ENCODE data around the gene TSGA10IP. TPM values are rescaled to one million over a fixed set of nuclear protein-coding genes. Genes with fewer than 3 reads are reported as not detected.

The TSGA10IP gene
- total RNA-seq, 2 experiments from 2014 or later, result not detected

GRCh38 chr11:65919573-65920371 lies 25.5 kb upstream of the TSGA10IP start:
- peak; percentile 59 for DNase-seq (ENCODE audit: low spot score)
- intact Hi-C loops (cut with micrococcal nuclease; ENCODE audit: unreplicated experiment), result loop anchor here (1.0 to 2.0 kb wide), 4 partner anchors 19 to 83 kb away; partner anchors contain the start of genes BANF1, CCDC85B, CFL1 and EIF1AD
- H2AFZ ChIP-seq (ENCODE audit: low read length), result peak overlapping the region; percentile 33
- TF ChIP-seq CTCF (conservative IDR thresholded peaks at IDR 0.05; ENCODE audit: low read length) (no peak), EZH2phosphoT487 (IDR thresholded peaks at IDR 0.05; ENCODE audit: borderline replicate concordance, low read depth, low read length) (no peak)
- H3K36me3 ChIP-seq (ENCODE audit: insufficient read depth, low read length), result peaks cover 8% of the 10 kb centered on the region; the same call in 1 of the 2 replicates
- H3K4me3 ChIP-seq (ENCODE audit: low read depth, low read length, poor library complexity, severe bottlenecking), result peak overlapping the region; percentile 76
- no peaks in the 10 kb centered on the region for H4K20me1 ChIP-seq (ENCODE audit: insufficient read depth, low read length)
- H3K4me2 ChIP-seq (ENCODE audit: low read length), result peak overlapping the region; percentile 94
- H3K4me1 ChIP-seq (ENCODE audit: insufficient read depth, low read length, poor library complexity, severe bottlenecking), result peaks cover 22% of the 10 kb centered on the region
- H3K9me3 ChIP-seq (ENCODE audit: low read length), result no peaks in the 10 kb centered on the region
- H3K27ac ChIP-seq (ENCODE audit: low read depth, low read length, poor library complexity, severe bottlenecking), result peak overlapping the region; percentile 29
- POLR2A ChIA-PET, result no interaction called here
- no TSS peak for BruUV-seq (replicated peaks)
- H3K79me2 ChIP-seq (ENCODE audit: insufficient read depth, low read depth, low read length), result peaks cover 11% of the 10 kb centered on the region; the same call in 1 of the 2 replicates
- H3K9me2 ChIP-seq (ENCODE audit: insufficient read depth, low read length), result no peaks in the 10 kb centered on the region
- CTCF ChIA-PET (ENCODE audit: unreplicated experiment), result no interaction called here

GRCh38 chr11:65920372-65920802 lies 24.9 kb upstream of the TSGA10IP start:
- POLR2A ChIA-PET, result no interaction called here
- peaks cover 11% of the 10 kb centered on the region; the same call in 1 of the 2 replicates for H3K79me2 ChIP-seq (ENCODE audit: insufficient read depth, low read depth, low read length)
- H3K4me3 ChIP-seq (ENCODE audit: low read depth, low read length, poor library complexity, severe bottlenecking), result peak overlapping the region; percentile 76
- H3K27ac ChIP-seq (ENCODE audit: low read depth, low read length, poor library complexity, severe bottlenecking), result no peak overlapping the region
- intact Hi-C loops (cut with micrococcal nuclease; ENCODE audit: unreplicated experiment), result no loop called here
- no peak for DNase-seq (ENCODE audit: low spot score)
- peaks cover 8% of the 10 kb centered on the region; the same call in 1 of the 2 replicates for H3K36me3 ChIP-seq (ENCODE audit: insufficient read depth, low read length)
- H2AFZ ChIP-seq (ENCODE audit: low read length), result no peak overlapping the region
- no peaks in the 10 kb centered on the region for H3K9me3 ChIP-seq (ENCODE audit: low read length)
- H3K9me2 ChIP-seq (ENCODE audit: insufficient read depth, low read length), result no peaks in the 10 kb centered on the region
- no TSS peak for BruUV-seq (replicated peaks)
- H3K4me1 ChIP-seq (ENCODE audit: insufficient read depth, low read length, poor library complexity, severe bottlenecking), result peaks cover 22% of the 10 kb centered on the region
- H4K20me1 ChIP-seq (ENCODE audit: insufficient read depth, low read length), result no peaks in the 10 kb centered on the region
- peak overlapping the region; percentile 94 for H3K4me2 ChIP-seq (ENCODE audit: low read length)
- CTCF ChIA-PET (ENCODE audit: unreplicated experiment), result no interaction called here
- TF ChIP-seq EZH2phosphoT487 (IDR thresholded peaks at IDR 0.05; ENCODE audit: borderline replicate concordance, low read depth, low read length) (no peak), CTCF (conservative IDR thresholded peaks at IDR 0.05; ENCODE audit: low read length) (no peak)

- Histone ChIP-seq H3K4me3 (ENCODE audit: low read depth, low read length, poor library complexity, severe bottlenecking) (no peak overlapping the region), H3K9me3 (ENCODE audit: low read length) (no peaks in the 10 kb centered on the region)
- BruUV-seq (replicated peaks), result no TSS peak
Observed at GRCh38 chr11:65921033-65921555, 24.2 kb upstream of the TSGA10IP start.

More at GRCh38 chr11:65921033-65921555, 24.2 kb upstream of the TSGA10IP start:
- peaks cover 11% of the 10 kb centered on the region; the same call in 1 of the 2 replicates for H3K79me2 ChIP-seq (ENCODE audit: insufficient read depth, low read depth, low read length)
- peaks cover 8% of the 10 kb centered on the region; the same call in 1 of the 2 replicates for H3K36me3 ChIP-seq (ENCODE audit: insufficient read depth, low read length)
- intact Hi-C loops (cut with micrococcal nuclease; ENCODE audit: unreplicated experiment), result no loop called here
- H3K4me1 ChIP-seq (ENCODE audit: insufficient read depth, low read length, poor library complexity, severe bottlenecking), result peaks cover 22% of the 10 kb centered on the region
- DNase-seq (ENCODE audit: low spot score), result no peak
- no peak overlapping the region for H3K27ac ChIP-seq (ENCODE audit: low read depth, low read length, poor library complexity, severe bottlenecking)
- no peaks in the 10 kb centered on the region for H4K20me1 ChIP-seq (ENCODE audit: insufficient read depth, low read length)
- no peaks in the 10 kb centered on the region for H3K9me2 ChIP-seq (ENCODE audit: insufficient read depth, low read length)
- TF ChIP-seq CTCF (conservative IDR thresholded peaks at IDR 0.05; ENCODE audit: low read length), result no peak
- TF ChIP-seq EZH2phosphoT487 (IDR thresholded peaks at IDR 0.05; ENCODE audit: borderline replicate concordance, low read depth, low read length), result no peak
- no peak overlapping the region for H2AFZ ChIP-seq (ENCODE audit: low read length)
- POLR2A ChIA-PET, result no interaction called here
- no peak overlapping the region; the same call in 1 of the 2 replicates for H3K4me2 ChIP-seq (ENCODE audit: low read length)
- CTCF ChIA-PET (ENCODE audit: unreplicated experiment), result no interaction called here
